Suppressor macrophage treated with lipopolysaccharide for 4 hours (primary cell): ENCODE measurements around the gene GFI1B.
"Not testable (repeated sequence)": the region's sequence is repeated elsewhere in the genome, so short reads cannot be mapped to it uniquely, and the experiment has no call there.

ENCODE experiments used
- DNase-seq: peaks from one replicate; pipeline ENCODE4 v3.0.0-alpha.2; 2020

GFI1B gene

GRCh38 chr9:132969783-132970182 lies 8.7 kb upstream of the GFI1B start:
- DNase-seq, result no peak

- DNase-seq, result no peak
Measured at GRCh38 chr9:132970324-132971062, 8.0 kb upstream of the GFI1B start.

GRCh38 chr9:132973166-132973565 lies 5.3 kb upstream of the GFI1B start:
- no peak for DNase-seq

GRCh38 chr9:132973713-132974112 lies 4.8 kb upstream of the GFI1B start:
- DNase-seq, result no peak

- DNase-seq, result no peak
Measured at GRCh38 chr9:132975961-132976360, 2.5 kb upstream of the GFI1B start.

GRCh38 chr9:132976571-132976970 lies 1.9 kb upstream of the GFI1B start:
- DNase-seq, result no peak

GRCh38 chr9:132978112-132978450 lies 413 bp upstream of the GFI1B start:
- DNase-seq, result no peak

- DNase-seq, result no peak
Measured at GRCh38 chr9:132980157-132980556, 1.7 kb downstream of the GFI1B start.

- DNase-seq, result no peak
Measured at GRCh38 chr9:132982458-132982857, 4.0 kb downstream of the GFI1B start.

GRCh38 chr9:132983491-132984201 lies 5.2 kb downstream of the GFI1B start:
- DNase-seq, result no peak

- no peak for DNase-seq
Measured at GRCh38 chr9:132984202-132985070, 5.9 kb downstream of the GFI1B start.

- DNase-seq, result no peak
Measured at GRCh38 chr9:132985071-132985350, 6.5 kb downstream of the GFI1B start.

- no peak for DNase-seq
Measured at GRCh38 chr9:132985489-132985888, 7.0 kb downstream of the GFI1B start.

GRCh38 chr9:132986114-132986513 lies 7.6 kb downstream of the GFI1B start:
- DNase-seq, result no peak

GRCh38 chr9:132986640-132987620 lies 8.4 kb downstream of the GFI1B start:
- no peak for DNase-seq

- no peak for DNase-seq
Measured at GRCh38 chr9:132988244-132989013, 9.9 kb downstream of the GFI1B start.

- DNase-seq, result no peak
Measured at GRCh38 chr9:132989014-132989310, 10.5 kb downstream of the GFI1B start.

- DNase-seq, result no peak
Measured at GRCh38 chr9:132989414-132989996, 11.0 kb downstream of the GFI1B start.

- not testable (repeated sequence) for DNase-seq
Measured at GRCh38 chr9:132989998-132990557, 11.6 kb downstream of the GFI1B start.

GRCh38 chr9:132990781-132991180 lies 12.3 kb downstream of the GFI1B start:
- no peak for DNase-seq
